ENCODE results near the gene CNOT4. TPM values are rescaled to one million over a fixed set of nuclear protein-coding genes. Genes with fewer than 3 reads are reported as not detected.

The CNOT4 gene
- total RNA-seq, 3 donors from 2014 or later (not counting 1 experiment from before 2014, with no cell fraction given), result 40.6 to 47.1 (median 40.7) TPM

DNA sequence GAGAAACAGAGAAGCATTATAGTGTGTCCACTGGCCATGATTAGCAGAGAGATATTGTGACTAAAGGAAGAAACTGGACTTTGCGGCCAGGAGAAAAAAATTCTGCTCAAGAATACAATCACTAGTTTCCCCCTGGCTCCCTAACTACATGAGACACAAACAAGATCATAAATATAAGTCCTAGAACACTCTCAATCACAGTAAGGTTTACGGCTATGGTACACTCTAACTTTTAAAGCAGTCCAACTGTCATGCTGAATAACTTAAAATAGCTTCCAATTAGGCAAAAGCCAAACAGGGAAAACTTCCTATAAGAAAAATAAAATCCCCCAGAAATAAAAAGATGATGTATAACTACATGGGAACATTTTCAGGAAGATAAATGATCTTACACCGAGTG lies 144.2 kb downstream of the CNOT4 start:
- ATAC-seq, result no peak
- H3K4me1 ChIP-seq (ENCODE audit: control insufficient read depth, insufficient read depth, low read length), result no peaks in the 10 kb centered on the region
- no peak overlapping the region for H3K27ac ChIP-seq (ENCODE audit: low read length)
- Mint-ChIP-seq H3K4me1 (peaks cover 15 to 22% of the 10 kb centered on the region in 2 donors), H3K27me3 (ENCODE audit: low read depth in 2 of 2) (no peaks in the 10 kb centered on the region), H3K4me3 (no peak overlapping the region), H3K9me3 (no peaks in the 10 kb centered on the region), H3K27ac (no peak overlapping the region), H3K36me3 (peaks cover 15% of the 10 kb centered on the region)
- TF ChIP-seq, protein P1, sequence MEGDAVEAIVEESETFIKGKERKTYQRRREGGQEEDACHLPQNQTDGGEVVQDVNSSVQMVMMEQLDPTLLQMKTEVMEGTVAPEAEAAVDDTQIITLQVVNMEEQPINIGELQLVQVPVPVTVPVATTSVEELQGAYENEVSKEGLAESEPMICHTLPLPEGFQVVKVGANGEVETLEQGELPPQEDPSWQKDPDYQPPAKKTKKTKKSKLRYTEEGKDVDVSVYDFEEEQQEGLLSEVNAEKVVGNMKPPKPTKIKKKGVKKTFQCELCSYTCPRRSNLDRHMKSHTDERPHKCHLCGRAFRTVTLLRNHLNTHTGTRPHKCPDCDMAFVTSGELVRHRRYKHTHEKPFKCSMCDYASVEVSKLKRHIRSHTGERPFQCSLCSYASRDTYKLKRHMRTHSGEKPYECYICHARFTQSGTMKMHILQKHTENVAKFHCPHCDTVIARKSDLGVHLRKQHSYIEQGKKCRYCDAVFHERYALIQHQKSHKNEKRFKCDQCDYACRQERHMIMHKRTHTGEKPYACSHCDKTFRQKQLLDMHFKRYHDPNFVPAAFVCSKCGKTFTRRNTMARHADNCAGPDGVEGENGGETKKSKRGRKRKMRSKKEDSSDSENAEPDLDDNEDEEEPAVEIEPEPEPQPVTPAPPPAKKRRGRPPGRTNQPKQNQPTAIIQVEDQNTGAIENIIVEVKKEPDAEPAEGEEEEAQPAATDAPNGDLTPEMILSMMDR (IDR thresholded peaks at IDR 0.05), result no peak
- peaks cover 16% of the 10 kb centered on the region for H3K36me3 ChIP-seq (ENCODE audit: control insufficient read depth, insufficient read depth, low read length)
- WGBS (ENCODE audit: insufficient coverage), result 100% methylated on average over 1 of the region's 3 CpGs
- H3K9me3 ChIP-seq (ENCODE audit: control insufficient read depth, insufficient read depth, low read length), result no peaks in the 10 kb centered on the region
- no peak for DNase-seq
- intact Hi-C loops (cut with micrococcal nuclease), result no loop called here
- no peaks in the 10 kb centered on the region for H3K27me3 ChIP-seq (ENCODE audit: control insufficient read depth, insufficient read depth, low read length)
- H3K4me3 ChIP-seq (ENCODE audit: low read length), result no peak overlapping the region

GRCh38 chr7:135364206-135364605 lies 145.7 kb downstream of the CNOT4 start:
- Histone ChIP-seq H3K27me3 (ENCODE audit: control insufficient read depth, insufficient read depth, low read length) (no peaks in the 10 kb centered on the region), H3K4me3 (ENCODE audit: low read length) (no peak overlapping the region), H3K4me1 (ENCODE audit: control insufficient read depth, insufficient read depth, low read length) (no peaks in the 10 kb centered on the region), H3K36me3 (ENCODE audit: control insufficient read depth, insufficient read depth, low read length) (peaks cover 16% of the 10 kb centered on the region), H3K9me3 (ENCODE audit: control insufficient read depth, insufficient read depth, low read length) (no peaks in the 10 kb centered on the region), H3K27ac (ENCODE audit: low read length) (no peak overlapping the region)
- H3K4me1 Mint-ChIP-seq, result peaks cover 5 to 18% of the 10 kb centered on the region in 2 donors
- peaks cover 15% of the 10 kb centered on the region for H3K36me3 Mint-ChIP-seq
- H3K4me3 Mint-ChIP-seq, result no peak overlapping the region
- TF ChIP-seq, protein P1 (IDR thresholded peaks at IDR 0.05), result no peak
- H3K27ac Mint-ChIP-seq, result no peak overlapping the region
- intact Hi-C loops (cut with micrococcal nuclease), result no loop called here
- H3K9me3 Mint-ChIP-seq, result no peaks in the 10 kb centered on the region
- H3K27me3 Mint-ChIP-seq (ENCODE audit: low read depth in 2 of 2), result no peaks in the 10 kb centered on the region
- no peak for DNase-seq
- no peak for ATAC-seq
- 100% methylated on average over 1 of the region's 2 CpGs for WGBS (ENCODE audit: insufficient coverage)

GRCh38 chr7:135362871-135363270 lies 147.0 kb downstream of the CNOT4 start:
- Histone ChIP-seq H3K36me3 (ENCODE audit: control insufficient read depth, insufficient read depth, low read length) (peaks cover 16% of the 10 kb centered on the region), H3K27ac (ENCODE audit: low read length) (no peak overlapping the region), H3K4me3 (ENCODE audit: low read length) (no peak overlapping the region), H3K9me3 (ENCODE audit: control insufficient read depth, insufficient read depth, low read length) (no peaks in the 10 kb centered on the region), H3K4me1 (ENCODE audit: control insufficient read depth, insufficient read depth, low read length) (no peaks in the 10 kb centered on the region), H3K27me3 (ENCODE audit: control insufficient read depth, insufficient read depth, low read length) (no peaks in the 10 kb centered on the region)
- TF ChIP-seq, protein P1 (IDR thresholded peaks at IDR 0.05), result no peak
- Mint-ChIP-seq H3K27ac (no peak overlapping the region), H3K4me3 (no peak overlapping the region), H3K9me3 (no peaks in the 10 kb centered on the region), H3K36me3 (peaks cover 15% of the 10 kb centered on the region), H3K27me3 (ENCODE audit: low read depth in 2 of 2) (no peaks in the 10 kb centered on the region), H3K4me1 (peaks cover 5 to 18% of the 10 kb centered on the region in 2 donors)
- intact Hi-C loops (cut with micrococcal nuclease), result no loop called here
- DNase-seq (no peak), ATAC-seq (no peak)
- WGBS (ENCODE audit: insufficient coverage), result over 99% methylated on average over 6 of the region's 7 CpGs

DNA sequence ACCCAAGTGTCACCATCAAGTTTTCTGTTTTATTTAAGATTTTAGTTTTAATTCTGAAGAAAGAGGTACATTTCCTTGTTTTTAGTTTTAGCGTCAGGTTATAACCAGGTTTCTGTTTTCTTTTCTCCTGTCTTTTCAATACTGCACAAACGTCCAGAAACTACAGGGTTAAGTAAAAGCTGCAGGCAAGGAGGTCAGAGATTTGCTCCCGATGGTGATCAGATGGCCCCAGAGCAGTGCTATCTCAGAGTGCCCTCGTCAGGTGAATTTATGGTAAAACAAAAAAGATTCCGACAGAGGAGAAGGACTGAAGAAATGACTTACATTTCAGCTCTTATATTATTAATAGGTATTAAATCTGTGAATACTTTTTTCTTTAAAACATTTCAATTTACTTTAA lies 148.1 kb downstream of the CNOT4 start:
- H3K9me3 Mint-ChIP-seq, result no peaks in the 10 kb centered on the region
- no peak for ATAC-seq
- no peaks in the 10 kb centered on the region for H3K27me3 Mint-ChIP-seq (ENCODE audit: low read depth in 2 of 2)
- Histone ChIP-seq H3K4me1 (ENCODE audit: control insufficient read depth, insufficient read depth, low read length) (no peaks in the 10 kb centered on the region), H3K36me3 (ENCODE audit: control insufficient read depth, insufficient read depth, low read length) (peaks cover 16% of the 10 kb centered on the region), H3K4me3 (ENCODE audit: low read length) (no peak overlapping the region), H3K27me3 (ENCODE audit: control insufficient read depth, insufficient read depth, low read length) (no peaks in the 10 kb centered on the region), H3K9me3 (ENCODE audit: control insufficient read depth, insufficient read depth, low read length) (no peaks in the 10 kb centered on the region), H3K27ac (ENCODE audit: low read length) (no peak overlapping the region)
- no peak for DNase-seq
- TF ChIP-seq, protein P1 (IDR thresholded peaks at IDR 0.05), result no peak
- peaks cover 15% of the 10 kb centered on the region for H3K36me3 Mint-ChIP-seq
- H3K4me3 Mint-ChIP-seq, result no peak overlapping the region
- WGBS (ENCODE audit: insufficient coverage), result 80% methylated on average over 4 of the region's 5 CpGs
- H3K4me1 Mint-ChIP-seq, result peaks cover 5 to 12% of the 10 kb centered on the region in 2 donors
- intact Hi-C loops (cut with micrococcal nuclease), result no loop called here
- H3K27ac Mint-ChIP-seq, result no peak overlapping the region
